NCI-H1092 (cell line): ENCODE data around the gene RIN3.

Experiments used
- DNase-seq: peaks from one replicate; lab custom pipeline; 2025; lab: John Stamatoyannopoulos, UW

The RIN3 gene

GRCh38 chr14:92511453-92512238 lies 1.9 kb upstream of the RIN3 start:
- DNase-seq = no peak

- no peak for DNase-seq
These were observed 776 bp upstream of the RIN3 start for GRCh38 chr14:92512807-92513203.

GRCh38 chr14:92513966-92514843 lies 624 bp downstream of the RIN3 start:
- DNase-seq = no peak

- DNase-seq = no peak
These were observed 1.4 kb downstream of the RIN3 start for GRCh38 chr14:92514844-92515514.

- no peak for DNase-seq
These were observed 2.2 kb downstream of the RIN3 start for GRCh38 chr14:92515546-92516343.

GRCh38 chr14:92516344-92516965 lies 2.9 kb downstream of the RIN3 start:
- DNase-seq = no peak

GRCh38 chr14:92516966-92517506 lies 3.5 kb downstream of the RIN3 start:
- DNase-seq = no peak

GRCh38 chr14:92517761-92518160 lies 4.2 kb downstream of the RIN3 start:
- DNase-seq = no peak

- DNase-seq = no peak
These were observed 5.9 kb downstream of the RIN3 start for GRCh38 chr14:92519246-92520101.

GRCh38 chr14:92520102-92521057 lies 6.8 kb downstream of the RIN3 start:
- DNase-seq = no peak

GRCh38 chr14:92521058-92521415 lies 7.5 kb downstream of the RIN3 start:
- no peak for DNase-seq

GRCh38 chr14:92523752-92524151 lies 10.2 kb downstream of the RIN3 start:
- DNase-seq = no peak

GRCh38 chr14:92524602-92525185 lies 11.1 kb downstream of the RIN3 start:
- no peak for DNase-seq

GRCh38 chr14:92525322-92526095 lies 11.9 kb downstream of the RIN3 start:
- no peak for DNase-seq

GRCh38 chr14:92527721-92528120 lies 14.1 kb downstream of the RIN3 start:
- DNase-seq = no peak

GRCh38 chr14:92528486-92529100 lies 15.0 kb downstream of the RIN3 start:
- no peak for DNase-seq

GRCh38 chr14:92529903-92530302 lies 16.3 kb downstream of the RIN3 start:
- DNase-seq = no peak
